Activated CD4-positive, alpha-beta T cell treated with anti-CD3 and anti-CD28 coated beads for 1 hour (primary cell): ENCODE measurements around the gene NT5C.
"Not testable (repeated sequence)": the region's sequence is repeated elsewhere in the genome, so short reads cannot be mapped to it uniquely, and the experiment has no call there.

Experiments
- DNase-seq: peaks from one replicate; pipeline ENCODE4 v3.0.0-alpha.2; 2020

Gene NT5C

DNA sequence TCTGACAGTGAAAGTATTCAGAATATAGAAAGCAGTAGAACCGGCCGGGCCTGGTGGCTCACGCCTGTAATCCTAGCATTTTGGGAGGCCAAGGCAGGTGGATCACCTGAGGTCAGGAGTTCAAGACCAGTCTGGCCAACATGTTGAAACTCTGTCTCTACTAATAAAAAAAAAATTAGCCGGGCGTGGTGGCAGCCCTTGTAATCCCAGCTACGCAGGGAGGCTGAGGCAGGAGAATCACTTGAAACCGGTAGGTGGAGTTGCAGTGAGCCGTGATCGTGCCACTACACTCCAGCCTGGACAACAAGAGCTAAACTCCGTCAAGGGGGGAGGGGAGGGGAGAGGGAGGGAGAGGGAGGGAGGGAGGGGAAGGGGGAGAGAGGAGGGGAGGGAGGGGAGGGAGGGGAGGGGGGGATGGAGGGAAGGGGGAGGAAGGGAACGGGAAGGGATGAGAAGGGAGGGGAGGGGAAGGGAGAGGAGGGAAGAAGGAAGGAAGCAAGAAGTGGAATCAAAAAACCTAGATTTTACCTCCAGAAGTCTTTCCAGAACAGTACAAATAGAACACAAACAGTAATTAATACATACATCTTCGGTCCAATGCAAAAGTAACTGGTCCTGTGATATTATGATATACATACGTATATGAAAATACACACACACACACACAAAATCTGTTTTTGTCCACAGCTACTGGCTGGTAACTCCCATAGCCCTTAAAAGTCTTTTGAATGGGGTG is 10.9 kb upstream of the NT5C start:
- DNase-seq, result no peak

GRCh38 chr17:75138519-75138918 is 7.0 kb upstream of the NT5C start:
- DNase-seq, result no peak

GRCh38 chr17:75137762-75138161 is 6.2 kb upstream of the NT5C start:
- DNase-seq, result not testable (repeated sequence)

GRCh38 chr17:75135946-75136345 is 4.4 kb upstream of the NT5C start:
- no peak for DNase-seq

DNA sequence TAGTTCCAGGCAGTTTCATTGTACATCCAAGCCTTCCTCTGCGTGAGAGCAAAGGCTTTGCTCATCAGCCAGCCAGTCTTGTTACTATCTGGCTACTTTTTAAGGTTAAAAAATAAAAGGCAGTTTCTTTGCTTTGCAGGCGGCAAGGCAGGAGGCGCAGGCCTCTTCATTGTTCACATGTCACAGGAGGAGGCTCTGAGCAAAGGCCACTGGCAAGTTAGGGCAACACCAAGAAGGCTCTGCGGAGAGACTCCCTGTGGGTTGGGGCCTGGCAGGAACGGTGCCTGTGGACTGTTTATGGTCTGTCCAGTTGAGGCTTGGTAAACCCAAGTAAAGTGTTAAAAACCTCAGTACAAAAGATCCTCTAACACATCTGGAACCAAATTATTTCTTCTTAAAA is 3.9 kb upstream of the NT5C start:
- DNase-seq, result no peak

DNA sequence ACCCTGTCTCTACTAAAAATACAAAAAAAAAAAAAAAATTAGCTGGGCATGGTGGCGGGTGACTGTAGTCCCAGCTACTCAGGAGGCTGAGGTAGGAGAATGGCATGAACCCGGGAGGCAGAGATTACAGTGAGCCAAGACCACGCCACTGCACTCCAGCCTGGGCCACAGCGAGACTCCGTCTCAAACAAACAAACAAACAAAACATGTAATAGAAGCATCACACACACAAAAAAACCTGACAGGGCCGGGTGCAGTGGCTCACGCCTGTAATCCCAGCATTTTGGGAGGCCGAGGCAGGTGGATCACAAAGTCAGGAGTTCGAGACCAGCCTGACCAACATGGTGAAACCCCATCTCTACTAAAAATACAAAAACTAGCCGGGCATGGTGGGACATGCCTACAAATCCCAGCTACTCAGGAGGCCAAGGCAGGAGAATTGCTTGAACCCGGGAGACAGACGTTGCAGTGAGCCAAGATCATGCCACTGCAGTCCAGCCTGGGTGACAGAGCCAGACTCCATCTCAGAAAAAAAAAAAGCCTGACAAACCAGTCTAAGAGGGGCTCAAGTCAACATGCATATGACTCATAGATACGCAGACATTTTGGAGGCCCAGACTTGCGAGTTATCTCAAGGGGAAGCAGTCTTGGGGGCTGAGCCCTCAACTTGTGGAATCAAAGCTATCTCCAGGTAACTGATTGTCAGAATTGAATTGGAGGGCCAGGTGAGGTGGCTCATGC is 2.2 kb upstream of the NT5C start:
- DNase-seq, result not testable (repeated sequence)

DNA sequence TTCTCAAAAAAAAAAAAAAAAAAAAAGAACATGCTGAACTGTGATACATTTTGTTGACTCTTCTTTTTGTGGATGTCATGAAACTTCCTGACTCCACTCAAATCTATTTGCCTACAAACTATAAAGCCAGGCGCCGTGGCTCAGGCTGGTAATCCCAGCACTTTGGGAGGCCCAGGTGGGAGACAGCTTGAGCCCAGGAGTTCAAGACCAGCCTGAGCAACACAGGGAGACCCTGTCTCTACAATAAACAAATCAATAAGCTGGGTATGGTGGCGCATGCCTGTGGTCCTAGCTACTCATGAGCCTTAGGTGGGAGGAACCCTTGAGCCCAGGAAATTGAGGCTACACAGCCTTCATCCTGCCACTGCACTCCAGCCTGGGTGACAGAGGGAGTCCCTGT is 1.5 kb upstream of the NT5C start:
- no peak for DNase-seq

DNA sequence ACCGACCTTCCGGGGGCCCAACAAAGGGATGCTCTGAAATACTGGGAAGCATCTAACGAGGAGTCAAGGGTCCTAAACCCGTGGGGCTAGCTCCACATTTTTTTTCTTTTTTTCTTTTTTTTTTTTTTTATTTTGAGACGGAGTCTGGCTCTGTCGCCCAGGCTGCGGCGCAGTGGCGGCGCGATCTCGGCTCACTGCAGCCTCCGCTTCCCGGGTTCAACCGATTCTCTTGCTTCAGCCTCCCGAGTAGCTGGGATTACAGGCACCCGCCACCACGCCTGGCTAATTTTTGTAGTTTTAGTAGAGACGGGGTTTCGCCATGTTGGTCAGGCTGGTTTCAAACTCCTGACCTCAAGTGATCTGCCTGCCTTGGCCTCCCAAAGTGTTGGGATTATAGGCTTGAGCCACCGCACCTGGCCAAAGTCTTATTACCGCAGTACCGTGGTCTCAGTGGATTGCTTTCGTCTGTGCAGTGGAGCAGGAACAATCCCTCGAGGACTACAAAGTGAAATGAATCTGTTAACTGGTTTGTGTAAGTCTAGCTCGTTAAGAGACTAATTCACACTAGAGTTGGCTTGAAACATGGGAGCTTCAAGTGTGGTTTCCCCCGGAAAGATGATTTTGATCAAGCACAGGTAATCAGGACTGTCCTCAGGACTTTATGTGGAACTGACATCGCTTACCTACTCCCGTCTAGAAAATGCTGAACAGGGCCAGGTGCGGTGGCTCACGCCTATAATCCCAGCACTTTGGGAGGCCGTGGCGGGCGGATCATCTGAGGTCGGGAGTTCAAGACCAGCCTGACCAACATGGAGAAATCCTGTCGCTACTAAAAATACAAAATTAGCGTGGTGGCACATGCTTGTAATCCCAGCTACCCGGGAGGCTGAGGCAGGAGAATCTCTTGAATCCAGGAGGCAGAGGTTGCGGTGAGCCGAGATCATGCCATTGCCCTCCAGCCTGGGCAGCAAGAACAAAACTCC is 767 bp upstream of the NT5C start:
- not testable (repeated sequence) for DNase-seq

GRCh38 chr17:75130632-75131277 is 787 bp downstream of the NT5C start:
- DNase-seq, result peak; percentile 19

- DNase-seq, result no peak
These were observed 1.4 kb downstream of the NT5C start for GRCh38 chr17:75130059-75130631.

GRCh38 chr17:75129576-75129975 is 2.0 kb downstream of the NT5C start:
- DNase-seq, result no peak

- no peak for DNase-seq
These were observed 2.6 kb downstream of the NT5C start for GRCh38 chr17:75128694-75129505.

DNA sequence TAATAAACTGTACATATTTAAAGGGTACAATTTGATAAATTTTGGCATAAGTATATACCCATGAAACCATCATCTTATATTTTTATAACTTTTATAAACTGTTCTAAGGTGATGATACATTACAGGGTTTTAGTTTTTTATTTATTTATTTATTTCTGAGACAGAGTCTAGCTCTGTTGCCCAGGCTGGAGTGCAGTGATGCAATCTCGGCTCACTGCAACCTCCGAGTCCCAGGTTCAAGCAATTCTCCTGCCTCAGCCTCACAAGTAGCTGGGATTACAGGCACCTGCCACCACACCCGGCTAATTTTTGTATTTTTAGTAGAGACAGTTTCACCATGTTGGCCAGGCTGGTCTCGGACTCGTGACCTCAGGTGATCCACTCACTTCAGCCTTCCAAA is 3.6 kb downstream of the NT5C start:
- not testable (repeated sequence) for DNase-seq

DNA sequence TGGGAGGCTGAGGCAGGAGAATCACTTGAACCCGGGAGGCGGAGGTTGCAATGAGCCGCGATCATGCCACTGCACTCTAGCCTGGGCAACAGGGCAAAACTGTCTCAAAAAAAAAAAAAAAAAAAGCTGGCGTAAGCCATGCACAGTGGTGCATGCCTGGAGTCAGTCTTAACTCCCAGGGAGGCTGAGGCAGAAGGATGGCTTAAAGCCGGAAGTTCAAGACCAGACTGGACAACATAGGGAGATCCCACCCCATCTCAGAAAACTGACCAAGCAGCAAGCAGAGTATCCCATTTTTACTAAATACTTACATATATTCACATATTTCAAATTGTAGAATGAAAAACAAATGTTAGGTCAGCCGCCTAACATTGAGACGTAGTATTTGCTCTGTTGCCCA is 4.6 kb downstream of the NT5C start:
- no peak for DNase-seq

DNA sequence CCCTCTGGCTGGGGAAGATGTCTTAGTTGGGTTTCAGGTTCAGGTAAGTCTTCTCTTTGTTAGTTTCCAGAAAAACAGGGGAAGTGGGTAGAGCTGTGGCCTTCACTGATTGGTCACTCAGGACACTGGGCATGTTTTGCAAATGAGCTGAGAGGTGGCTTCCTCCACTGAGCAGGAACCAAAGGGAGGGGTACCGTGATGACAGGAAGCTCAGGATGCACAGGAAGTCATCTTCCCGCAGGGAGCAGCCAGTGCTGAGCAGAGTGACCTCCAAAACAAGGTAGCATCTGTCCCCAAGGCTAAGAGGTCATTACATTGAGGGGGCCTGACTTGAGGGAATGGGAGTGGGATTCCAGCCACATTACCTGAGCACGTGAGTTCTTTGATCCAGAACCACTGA is 5.6 kb downstream of the NT5C start:
- no peak for DNase-seq

DNA sequence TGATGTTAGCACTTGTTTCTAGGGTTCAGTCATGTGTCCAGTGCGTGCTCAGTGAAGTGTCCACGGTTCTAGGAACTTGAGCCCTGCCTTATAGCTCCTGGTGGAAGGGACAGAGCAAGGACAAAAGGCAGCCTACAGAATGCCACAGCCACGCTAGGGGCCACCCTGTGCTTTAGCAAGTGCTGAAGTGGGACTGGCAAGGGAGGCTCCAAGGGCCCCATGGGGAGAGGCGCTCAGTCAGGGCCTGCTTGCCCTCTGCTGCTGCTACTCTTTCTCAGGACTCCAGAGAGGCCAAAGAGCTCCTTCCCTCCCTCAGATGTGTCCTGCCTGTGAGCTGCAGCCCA is 6.8 kb downstream of the NT5C start:
- DNase-seq, result no peak

DNA sequence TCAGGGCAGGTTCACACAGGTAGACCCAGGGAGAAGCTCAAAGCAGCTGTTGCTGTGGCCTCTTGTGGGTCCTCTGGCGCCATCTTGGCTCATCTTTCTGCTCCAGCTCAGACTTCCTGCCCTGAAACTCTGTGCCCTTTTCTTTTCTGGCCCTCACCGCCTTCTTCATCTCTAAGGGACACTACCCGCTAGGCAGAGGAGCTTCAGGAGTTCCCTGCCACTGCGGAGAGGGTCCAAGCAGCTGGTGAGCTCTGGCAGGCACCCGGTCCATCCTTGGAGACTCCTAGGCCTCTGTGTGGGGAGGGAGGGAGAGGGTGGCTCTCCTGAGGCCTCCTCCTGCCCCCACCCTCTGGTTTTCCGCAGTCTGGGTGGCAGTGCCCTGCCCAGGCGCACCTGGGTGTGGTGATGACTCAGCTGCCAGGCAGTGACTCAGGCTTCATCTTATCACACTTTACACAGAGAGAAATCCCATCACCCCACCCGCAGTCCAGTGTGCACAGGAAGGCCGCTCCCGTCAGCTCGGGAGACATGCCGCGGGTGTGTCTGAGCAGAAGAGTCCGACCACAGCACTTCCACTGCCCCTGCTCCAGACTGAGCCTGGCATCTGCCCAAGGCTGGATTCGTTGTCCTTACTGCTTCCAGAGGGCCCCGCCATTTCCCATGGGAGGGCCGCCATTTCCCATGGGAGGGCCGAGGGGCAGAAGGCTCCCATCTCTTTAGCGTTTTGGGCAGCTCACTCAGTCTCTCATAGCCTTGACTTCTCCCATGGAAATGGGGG is 7.3 kb downstream of the NT5C start:
- peak; percentile 63 for DNase-seq

- no peak for DNase-seq
These were observed 13.2 kb downstream of the NT5C start for GRCh38 chr17:75118307-75118706.

DNA sequence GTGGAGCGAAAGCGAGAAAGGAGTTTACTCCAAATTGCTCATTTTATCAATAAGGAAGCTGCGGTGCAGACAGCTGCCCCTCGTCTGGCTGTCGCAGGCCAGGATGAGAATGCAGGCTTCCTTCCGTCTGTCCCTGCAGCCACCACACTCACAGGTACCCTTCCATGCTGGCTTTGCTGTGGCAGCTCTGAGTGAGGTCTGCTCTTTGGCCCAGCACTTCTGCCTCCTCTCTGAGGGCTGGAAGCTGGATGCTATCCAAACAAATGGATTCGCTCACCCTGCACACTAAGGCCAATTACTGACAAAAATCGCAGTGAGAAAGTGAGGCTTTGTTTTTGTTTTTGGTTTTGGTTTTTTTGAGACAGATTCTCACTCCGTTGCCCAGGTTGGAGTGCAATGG is 14.8 kb downstream of the NT5C start:
- no peak for DNase-seq

DNA sequence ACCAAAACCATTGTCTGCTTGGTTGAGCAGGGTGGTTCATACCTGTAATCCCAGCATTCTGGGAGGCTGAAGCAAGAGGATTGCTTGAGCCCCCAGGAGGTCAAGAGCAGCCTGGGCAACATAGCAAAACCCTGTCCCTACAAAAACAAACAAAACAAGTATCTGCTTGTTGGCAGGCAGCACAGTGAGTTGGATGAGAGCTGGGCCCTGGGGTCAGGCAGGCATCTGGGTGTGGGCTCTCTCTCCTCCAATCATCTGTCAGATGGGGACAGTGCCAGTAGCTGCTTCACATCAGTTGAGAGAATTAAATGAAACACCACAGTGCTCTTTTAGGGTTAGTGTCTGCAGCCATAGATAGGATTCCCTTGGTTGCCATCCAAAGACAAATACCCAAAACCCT is 16.0 kb downstream of the NT5C start:
- no peak for DNase-seq
